ENCODE measurements around the gene KIF5C. TPM values are rescaled to one million over a fixed set of nuclear protein-coding genes. Genes with fewer than 3 reads are reported as not detected.
A peak's percentile ranks its signal among the peaks of the same experiment; 100 is the strongest.

KIF5C gene
- total RNA-seq, 1 donor from 2014 or later: 1.2 TPM

- no peak for ATAC-seq (ENCODE audit: poor library complexity)
- DNase-seq: no peak
- intact Hi-C loops (cut with DNase I): no loop called here
Observed at GRCh38 chr2:148918554-148918953, 43.5 kb downstream of the KIF5C start.

GRCh38 chr2:148920559-148920958, 45.5 kb downstream of the KIF5C start:
- no peak for DNase-seq
- intact Hi-C loops (cut with DNase I): no loop called here
- ATAC-seq (ENCODE audit: poor library complexity): no peak

DNA sequence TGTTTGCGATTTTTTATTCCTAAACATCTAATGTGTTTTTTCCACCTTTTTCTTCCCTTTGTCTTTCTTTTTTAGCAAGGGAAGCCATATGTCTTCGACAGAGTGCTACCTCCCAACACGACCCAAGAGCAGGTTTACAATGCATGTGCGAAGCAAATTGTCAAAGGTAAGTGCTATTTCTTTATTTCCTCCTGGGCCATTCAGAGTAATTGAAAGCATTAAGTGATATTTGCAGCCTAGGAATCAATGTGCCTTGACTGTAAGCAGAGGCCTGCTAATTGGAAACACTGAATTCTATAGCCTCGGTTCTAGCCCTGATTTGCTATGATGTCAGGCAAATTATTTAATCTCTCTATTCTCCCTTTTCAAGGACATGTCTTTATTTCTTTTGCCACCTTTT, 47.0 kb downstream of the KIF5C start:
- DNase-seq (no peak), ATAC-seq (ENCODE audit: poor library complexity) (no peak)
- intact Hi-C loops (cut with DNase I): no loop called here

GRCh38 chr2:148922776-148923475, 47.9 kb downstream of the KIF5C start:
- no peak for DNase-seq
- ATAC-seq (ENCODE audit: poor library complexity): no peak
- intact Hi-C loops (cut with DNase I): no loop called here

GRCh38 chr2:148924514-148925178, 49.6 kb downstream of the KIF5C start:
- intact Hi-C loops (cut with DNase I): no loop called here
- DNase-seq: no peak
- ATAC-seq (ENCODE audit: poor library complexity): no peak

DNA sequence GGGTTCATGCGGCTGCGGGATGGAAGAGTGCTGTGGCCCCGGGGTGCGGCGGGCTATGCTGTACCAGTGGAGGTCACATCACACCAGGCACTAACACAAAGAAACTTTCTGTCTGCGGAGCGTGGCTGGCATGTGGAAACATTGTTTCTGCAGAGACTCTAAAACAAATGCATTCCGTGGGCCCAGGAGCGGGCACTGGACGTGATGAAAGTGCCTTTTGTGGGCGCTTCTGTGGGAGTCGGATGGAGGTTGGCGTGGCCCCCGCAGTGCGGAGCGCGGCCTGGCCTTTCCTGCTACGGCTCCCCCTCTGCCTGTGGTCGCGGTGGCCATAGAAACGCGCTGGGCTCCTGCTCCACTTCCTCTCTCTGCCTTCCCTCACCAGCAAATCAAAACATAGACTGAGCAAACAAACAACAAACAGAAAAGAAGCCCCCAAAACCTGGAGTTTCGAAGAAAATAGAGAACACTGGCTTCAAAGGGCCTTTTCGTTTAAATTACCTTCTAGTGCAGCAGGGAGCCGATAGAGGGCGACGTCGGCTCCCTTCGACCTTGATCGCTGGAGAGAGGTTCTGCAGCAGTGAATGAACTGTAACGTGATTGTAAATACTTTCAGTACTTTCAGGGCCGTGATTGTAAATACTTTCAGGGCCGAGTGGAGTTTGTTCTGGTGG, 51.4 kb downstream of the KIF5C start:
- DNase-seq: peak; percentile 54
- ATAC-seq (ENCODE audit: poor library complexity): peak; percentile 81
- intact Hi-C loops (cut with DNase I): loop anchor here (2.0 kb wide), 1 partner anchor 62 kb away; no protein-coding TSS in a partner anchor

- intact Hi-C loops (cut with DNase I): loop anchor here (2.0 kb wide), 1 partner anchor 62 kb away; no protein-coding TSS in a partner anchor
- ATAC-seq (ENCODE audit: poor library complexity): peak; percentile 53
- DNase-seq: peak; percentile 54
Observed at GRCh38 chr2:148926981-148927401, 52.0 kb downstream of the KIF5C start.

GRCh38 chr2:148928395-148928794, 53.4 kb downstream of the KIF5C start:
- ATAC-seq (ENCODE audit: poor library complexity): no peak
- no peak for DNase-seq
- intact Hi-C loops (cut with DNase I): no loop called here

DNA sequence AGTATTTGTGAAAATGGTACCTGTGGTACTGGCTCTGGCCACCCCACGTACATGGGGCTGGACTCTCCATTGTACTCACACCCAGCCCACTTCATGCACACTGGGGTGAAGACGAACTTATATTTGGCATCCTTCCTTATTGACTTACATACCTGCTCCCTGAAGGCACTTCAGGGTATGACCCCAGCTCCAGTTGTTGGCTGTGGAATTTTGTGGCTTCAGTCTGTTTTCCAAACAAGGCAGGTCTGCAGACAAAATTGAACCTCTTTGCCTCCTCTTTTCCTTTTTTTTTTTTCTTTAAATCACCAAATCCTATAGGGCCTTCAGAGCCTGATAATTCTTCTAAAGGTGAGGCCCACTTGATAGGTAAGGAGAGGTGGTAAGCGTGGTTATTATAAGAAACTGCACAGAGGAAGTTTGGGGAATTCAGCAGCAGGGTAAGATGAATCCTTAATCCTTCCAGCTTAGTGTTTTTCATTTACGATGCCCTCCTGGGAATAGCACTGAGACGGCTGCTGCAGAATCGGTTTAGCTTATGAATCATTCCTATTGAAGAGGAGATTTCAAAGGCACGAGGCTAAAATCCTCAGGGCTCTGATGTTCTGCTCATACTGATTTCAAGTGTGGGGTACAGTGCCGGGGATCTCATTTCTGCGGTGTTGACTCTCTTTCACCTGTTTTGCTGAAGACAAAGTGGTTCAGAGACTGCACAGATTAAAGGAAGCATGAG, 55.2 kb downstream of the KIF5C start:
- no peak for DNase-seq
- intact Hi-C loops (cut with DNase I): no loop called here
- ATAC-seq (ENCODE audit: poor library complexity): no peak

DNA sequence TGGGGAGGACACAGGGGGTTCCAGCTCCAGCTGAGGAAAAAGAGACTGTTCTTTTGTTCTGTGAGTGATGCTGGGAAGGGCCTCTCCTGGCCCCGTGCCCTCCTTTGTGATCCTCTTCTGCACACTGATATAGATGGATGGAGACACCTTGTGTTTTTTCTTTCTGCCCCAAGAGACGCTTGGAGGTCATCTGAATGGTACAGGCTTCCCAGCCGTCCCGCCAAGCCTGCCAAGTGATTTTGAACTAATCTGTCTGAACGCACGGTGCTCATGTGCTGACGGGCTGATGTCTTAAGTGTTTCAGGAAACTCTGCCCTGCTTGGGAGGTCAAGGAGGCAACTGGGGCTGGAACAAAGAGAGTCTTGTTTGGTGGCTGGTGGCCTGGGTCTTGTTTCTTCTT, 57.5 kb downstream of the KIF5C start:
- ATAC-seq (ENCODE audit: poor library complexity): no peak
- intact Hi-C loops (cut with DNase I): no loop called here
- DNase-seq: no peak

- no peak for ATAC-seq (ENCODE audit: poor library complexity)
- intact Hi-C loops (cut with DNase I): no loop called here
- DNase-seq: no peak
Observed at GRCh38 chr2:148933456-148933855, 58.4 kb downstream of the KIF5C start.

- intact Hi-C loops (cut with DNase I): no loop called here
- no peak for ATAC-seq (ENCODE audit: poor library complexity)
- no peak for DNase-seq
Observed at GRCh38 chr2:148935791-148936190, 60.8 kb downstream of the KIF5C start.

DNA sequence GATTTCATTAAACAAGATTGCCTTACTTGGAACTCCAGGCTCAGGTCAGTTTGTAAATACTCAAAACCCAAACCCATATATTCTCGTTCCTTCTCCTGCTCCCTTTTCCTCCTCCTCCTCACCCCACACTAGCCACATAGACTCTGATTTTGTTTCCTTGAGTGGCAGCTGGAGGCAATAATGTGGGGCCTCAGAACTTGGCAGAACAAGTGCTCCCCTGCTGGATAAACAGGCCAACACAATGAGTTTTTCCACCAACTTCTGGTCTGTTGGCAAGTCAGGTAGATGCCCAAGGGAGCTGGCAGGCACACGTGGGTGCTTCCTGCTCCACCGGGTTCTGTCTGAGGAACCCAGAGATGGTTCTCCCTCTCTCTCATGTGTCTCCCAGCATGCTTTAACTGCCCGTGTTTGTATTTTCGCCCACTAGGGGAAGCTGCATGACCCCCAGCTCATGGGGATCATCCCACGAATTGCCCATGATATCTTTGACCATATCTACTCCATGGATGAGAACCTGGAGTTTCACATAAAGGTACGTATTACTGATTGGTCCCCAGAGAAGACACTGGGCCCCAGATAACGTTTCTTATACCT, 61.9 kb downstream of the KIF5C start:
- ATAC-seq (ENCODE audit: poor library complexity) (no peak), DNase-seq (no peak)
- intact Hi-C loops (cut with DNase I): no loop called here

DNA sequence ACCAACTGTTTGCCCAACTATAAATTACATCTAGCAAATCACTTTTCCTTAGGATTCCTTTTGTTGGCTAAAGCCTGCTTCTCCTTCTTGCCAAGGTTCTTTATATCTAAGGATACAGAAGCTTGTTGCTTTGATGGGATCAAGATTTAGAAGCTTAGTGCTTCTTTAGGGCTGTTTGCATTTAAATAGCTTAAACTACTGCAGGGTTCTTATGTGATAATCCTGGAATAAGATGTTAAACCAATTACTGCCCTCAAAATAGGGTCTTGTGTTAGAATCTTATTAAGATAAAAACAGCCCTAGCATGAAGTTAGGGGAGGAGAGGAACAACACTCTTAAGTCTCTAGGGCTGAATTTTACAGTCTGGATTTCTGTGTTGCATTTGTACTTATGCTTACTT, 64.2 kb downstream of the KIF5C start:
- intact Hi-C loops (cut with DNase I): no loop called here
- DNase-seq (no peak), ATAC-seq (ENCODE audit: poor library complexity) (no peak)

DNA sequence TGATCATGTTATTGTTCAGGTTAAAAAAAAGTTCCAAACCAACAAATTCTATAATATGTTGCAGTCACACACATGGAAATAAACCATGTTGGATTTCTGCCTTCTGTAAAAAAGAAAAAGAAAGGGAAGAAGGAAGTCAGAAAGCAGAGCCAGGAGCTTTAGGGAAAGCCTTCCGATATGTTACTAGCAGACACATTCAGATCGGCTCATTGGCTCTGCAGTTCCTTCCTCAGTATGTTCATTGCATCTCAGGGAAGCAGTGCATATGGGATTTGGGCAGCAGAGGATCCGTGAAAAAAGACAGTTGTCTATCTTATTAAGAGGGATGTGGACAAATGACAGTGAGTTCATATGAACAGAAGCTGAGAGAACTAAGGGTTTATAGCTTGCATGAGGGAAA, 68.1 kb downstream of the KIF5C start:
- DNase-seq: no peak
- no peak for ATAC-seq (ENCODE audit: poor library complexity)
- intact Hi-C loops (cut with DNase I): no loop called here

GRCh38 chr2:148944536-148944935, 69.5 kb downstream of the KIF5C start:
- intact Hi-C loops (cut with DNase I): no loop called here
- no peak for ATAC-seq (ENCODE audit: poor library complexity)
- no peak for DNase-seq

DNA sequence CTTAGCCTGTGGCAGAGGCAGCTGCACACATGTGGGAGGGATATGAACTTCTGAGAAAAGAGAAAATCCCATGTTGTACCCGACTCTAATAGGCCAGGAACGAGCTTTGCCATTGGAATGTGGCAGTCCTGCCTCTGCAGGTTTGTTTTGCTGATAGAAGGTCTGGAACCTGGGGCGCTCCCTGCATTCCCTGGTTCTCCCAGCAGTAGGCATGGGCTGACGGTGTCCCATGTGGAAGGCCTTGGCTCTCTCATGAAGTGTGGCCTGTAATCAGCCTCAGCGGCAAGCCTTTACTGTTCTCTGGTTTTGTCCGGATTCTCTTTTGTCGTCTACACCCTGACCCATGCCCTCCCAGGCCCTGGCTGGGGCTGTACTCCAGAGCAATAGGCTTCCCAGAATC, 72.3 kb downstream of the KIF5C start:
- intact Hi-C loops (cut with DNase I): no loop called here
- no peak for ATAC-seq (ENCODE audit: poor library complexity)

GRCh38 chr2:148948868-148949267, 73.8 kb downstream of the KIF5C start:
- no peak for ATAC-seq (ENCODE audit: poor library complexity)
- intact Hi-C loops (cut with DNase I): no loop called here
- no peak for DNase-seq

More for the DNA sequence above, 72.3 kb downstream of the KIF5C start:
- no peak for DNase-seq

DNA sequence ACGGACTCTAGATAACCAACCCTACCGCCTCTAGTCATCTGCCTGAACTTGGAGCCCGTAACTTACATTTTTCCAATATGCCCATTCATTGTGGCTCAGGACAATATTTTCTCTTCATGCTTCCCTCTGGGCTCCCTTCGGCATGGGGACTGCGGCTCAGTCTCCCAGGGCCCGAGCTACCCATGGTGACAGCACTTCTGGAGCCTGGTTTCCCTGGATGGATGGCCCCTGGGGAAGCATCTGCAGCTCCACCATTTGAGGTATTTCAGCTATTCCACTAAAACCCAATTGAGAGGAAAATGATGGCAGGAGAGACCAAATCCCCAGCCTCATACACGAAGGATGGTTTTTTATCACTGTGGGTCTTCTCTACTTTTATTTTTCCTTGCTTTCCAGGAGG, 74.3 kb downstream of the KIF5C start:
- no peak for DNase-seq
- intact Hi-C loops (cut with DNase I): no loop called here
- no peak for ATAC-seq (ENCODE audit: poor library complexity)
